ENCODE measurements around the gene ZCCHC7. TPM values are rescaled to one million over a fixed set of nuclear protein-coding genes. Genes with fewer than 3 reads are reported as not detected.

ZCCHC7 gene
- total and polyA plus RNA-seq, 10 of the 15 experiments (the other 5 are each of a cell fraction or from before 2014, with no cell fraction given), result 42.9 to 178 (median 53.3) TPM

DNA sequence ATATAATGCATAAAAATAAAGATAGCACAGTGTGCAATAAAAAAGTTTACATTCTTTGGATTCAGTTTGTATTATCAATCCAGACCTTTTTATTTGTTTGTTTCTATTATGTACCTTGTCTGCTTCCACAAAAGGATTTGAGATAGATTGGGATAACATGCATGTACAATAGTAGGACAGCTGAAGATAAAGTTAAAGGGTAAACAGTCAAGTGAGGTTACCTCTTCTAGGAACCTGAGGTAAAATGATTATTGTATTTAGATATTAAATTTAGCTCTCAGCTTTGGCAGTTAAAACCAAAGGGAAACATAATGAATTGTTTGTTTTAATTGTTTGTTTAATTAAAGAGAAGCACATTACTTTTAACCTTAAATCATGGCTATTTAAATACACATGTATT lies 81.7 kb downstream of the ZCCHC7 start:
- peaks cover 13% of the 10 kb centered on the region for H3K9me3 ChIP-seq (replicated peaks; ENCODE audit: control insufficient read depth, insufficient read depth, low read length)
- ChIA-PET SMC1A (ENCODE audit: uncharacterized antibody, unreplicated experiment) (interaction anchor here (0.9 to 6.2 kb wide), 11 partner anchors 11 to 122 kb away, joined by 3 to 46 read pairs (median 4); no protein-coding TSS in a partner anchor), POLR2A (interaction anchor here (0.7 to 1.8 kb wide), 7 partner anchors 9 to 180 kb away, joined by 3 to 11 read pairs (median 3); no protein-coding TSS in a partner anchor), CTCF (interaction anchor here (1.0 to 3.6 kb wide), 4 partner anchors 9 to 127 kb away, joined by 3 to 13 read pairs (median 6); no protein-coding TSS in a partner anchor), RAD21 (ENCODE audit: unreplicated experiment) (interaction anchor here (1.1 to 3.8 kb wide), 6 partner anchors 9 to 166 kb away, joined by 3 to 14 read pairs (median 4); no protein-coding TSS in a partner anchor)
- intact Hi-C loops (cut with micrococcal nuclease; ENCODE audit: unreplicated experiment), result no loop called here
- in situ Hi-C loops (cut with MboI), result loop anchor here (5.0 kb wide), 3 partner anchors 50 to 175 kb away; no protein-coding TSS in a partner anchor
- H3K4me1 ChIP-seq (ENCODE audit: control insufficient read depth, insufficient read depth, low read length), result peaks cover 29% of the 10 kb centered on the region
- BruUV-seq (replicated peaks), result no TSS peak
- peaks cover 53% of the 10 kb centered on the region for H3K79me2 ChIP-seq (ENCODE audit: control insufficient read depth, insufficient read depth, low read length)
- H2AFZ ChIP-seq (ENCODE audit: control insufficient read depth, low read depth, low read length), result no peak overlapping the region
- no peak overlapping the region for H3K4me2 ChIP-seq (ENCODE audit: control insufficient read depth, insufficient read depth)
- H3K9ac ChIP-seq (ENCODE audit: control insufficient read depth, insufficient read depth, low read length), result no peak overlapping the region
- H4K20me1 ChIP-seq (ENCODE audit: control insufficient read depth, insufficient read depth), result no peaks in the 10 kb centered on the region
- DNase-seq (ENCODE audit: low read depth, low spot score) (no peak), FAIRE-seq (no peak), ATAC-seq (no peak)
- H3K4me3 ChIP-seq, result no peak overlapping the region
- TF ChIP-seq CHD4 (IDR thresholded peaks at IDR 0.05), result no peak
- TF ChIP-seq ETV6 (conservative IDR thresholded peaks at IDR 0.05 in 1 of 2, IDR thresholded peaks at IDR 0.05 in 1 of 2; ENCODE audit: borderline replicate concordance in 1 of 2, low read depth in 1 of 2), result no peak
- no peak for TF ChIP-seq IKZF2 (IDR thresholded peaks at IDR 0.05)
- no peak for TF ChIP-seq HDAC2 (IDR thresholded peaks at IDR 0.05)
- no peak for TF ChIP-seq BRCA1 (IDR thresholded peaks at IDR 0.05; ENCODE audit: low read depth, low read length)
- no peak for TF ChIP-seq EZH2 (IDR thresholded peaks at IDR 0.05; ENCODE audit: borderline replicate concordance, control insufficient read depth, low read depth, low read length)
- no peak for TF ChIP-seq MEF2B (IDR thresholded peaks at IDR 0.05; ENCODE audit: partially characterized antibody, poor library complexity, severe bottlenecking)
- no peak for TF ChIP-seq SMC3 (IDR thresholded peaks at IDR 0.05; ENCODE audit: borderline replicate concordance, low read length)
- no peak for TF ChIP-seq JUND (IDR thresholded peaks at IDR 0.05; ENCODE audit: low read depth, low read length)
- TF ChIP-seq POLR2AphosphoS2 (IDR thresholded peaks at IDR 0.05; ENCODE audit: low read depth, low read length), result no peak
- TF ChIP-seq, protein P1, sequence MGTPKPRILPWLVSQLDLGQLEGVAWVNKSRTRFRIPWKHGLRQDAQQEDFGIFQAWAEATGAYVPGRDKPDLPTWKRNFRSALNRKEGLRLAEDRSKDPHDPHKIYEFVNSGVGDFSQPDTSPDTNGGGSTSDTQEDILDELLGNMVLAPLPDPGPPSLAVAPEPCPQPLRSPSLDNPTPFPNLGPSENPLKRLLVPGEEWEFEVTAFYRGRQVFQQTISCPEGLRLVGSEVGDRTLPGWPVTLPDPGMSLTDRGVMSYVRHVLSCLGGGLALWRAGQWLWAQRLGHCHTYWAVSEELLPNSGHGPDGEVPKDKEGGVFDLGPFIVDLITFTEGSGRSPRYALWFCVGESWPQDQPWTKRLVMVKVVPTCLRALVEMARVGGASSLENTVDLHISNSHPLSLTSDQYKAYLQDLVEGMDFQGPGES (IDR thresholded peaks at IDR 0.05), result no peak
- no peak for TF ChIP-seq MXI1 (IDR thresholded peaks at IDR 0.05; ENCODE audit: low read depth, low read length)
- no peak for TF ChIP-seq POU2F2 (IDR thresholded peaks at IDR 0.05; ENCODE audit: borderline replicate concordance, low read depth, low read length)
- TF ChIP-seq ZZZ3 (IDR thresholded peaks at IDR 0.05; ENCODE audit: control insufficient read depth, insufficient read length, low read depth), result no peak
- no peak for TF ChIP-seq TAF1 (IDR thresholded peaks at IDR 0.05; ENCODE audit: borderline replicate concordance, low read depth, low read length)
- TF ChIP-seq SMARCA5 (IDR thresholded peaks at IDR 0.05), result no peak
- no peak for TF ChIP-seq KDM1A (IDR thresholded peaks at IDR 0.05; ENCODE audit: borderline replicate concordance)
- TF ChIP-seq, protein P2, sequence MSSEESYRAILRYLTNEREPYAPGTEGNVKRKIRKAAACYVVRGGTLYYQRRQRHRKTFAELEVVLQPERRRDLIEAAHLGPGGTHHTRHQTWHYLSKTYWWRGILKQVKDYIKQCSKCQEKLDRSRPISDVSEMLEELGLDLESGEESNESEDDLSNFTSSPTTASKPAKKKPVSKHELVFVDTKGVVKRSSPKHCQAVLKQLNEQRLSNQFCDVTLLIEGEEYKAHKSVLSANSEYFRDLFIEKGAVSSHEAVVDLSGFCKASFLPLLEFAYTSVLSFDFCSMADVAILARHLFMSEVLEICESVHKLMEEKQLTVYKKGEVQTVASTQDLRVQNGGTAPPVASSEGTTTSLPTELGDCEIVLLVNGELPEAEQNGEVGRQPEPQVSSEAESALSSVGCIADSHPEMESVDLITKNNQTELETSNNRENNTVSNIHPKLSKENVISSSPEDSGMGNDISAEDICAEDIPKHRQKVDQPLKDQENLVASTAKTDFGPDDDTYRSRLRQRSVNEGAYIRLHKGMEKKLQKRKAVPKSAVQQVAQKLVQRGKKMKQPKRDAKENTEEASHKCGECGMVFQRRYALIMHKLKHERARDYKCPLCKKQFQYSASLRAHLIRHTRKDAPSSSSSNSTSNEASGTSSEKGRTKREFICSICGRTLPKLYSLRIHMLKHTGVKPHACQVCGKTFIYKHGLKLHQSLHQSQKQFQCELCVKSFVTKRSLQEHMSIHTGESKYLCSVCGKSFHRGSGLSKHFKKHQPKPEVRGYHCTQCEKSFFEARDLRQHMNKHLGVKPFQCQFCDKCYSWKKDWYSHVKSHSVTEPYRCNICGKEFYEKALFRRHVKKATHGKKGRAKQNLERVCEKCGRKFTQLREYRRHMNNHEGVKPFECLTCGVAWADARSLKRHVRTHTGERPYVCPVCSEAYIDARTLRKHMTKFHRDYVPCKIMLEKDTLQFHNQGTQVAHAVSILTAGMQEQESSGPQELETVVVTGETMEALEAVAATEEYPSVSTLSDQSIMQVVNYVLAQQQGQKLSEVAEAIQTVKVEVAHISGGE (CRISPR knock-in tag; IDR thresholded peaks at IDR 0.05), result no peak
- TF ChIP-seq BMI1 (IDR thresholded peaks at IDR 0.05; ENCODE audit: borderline replicate concordance), result no peak
- no peak for TF ChIP-seq LARP7 (IDR thresholded peaks at IDR 0.05)
- H3K27ac ChIP-seq (ENCODE audit: control insufficient read depth, insufficient read depth), result no peak overlapping the region
- H3K36me3 ChIP-seq (ENCODE audit: control insufficient read depth in 2 of 2, insufficient read depth in 2 of 2, low read length in 1 of 2), result peaks cover 1 to 17% of the 10 kb centered on the region in 2 experiments
- no peaks in the 10 kb centered on the region for H3K27me3 ChIP-seq (replicated peaks in 1 of 2; ENCODE audit: control insufficient read depth in 2 of 2, insufficient read depth in 2 of 2, low read length in 1 of 2)

Measured in GM12878 (cell line).